Coronary artery (tissue), 2 donors: ENCODE measurements around the gene CILP.

Experiments
- DNase-seq: peaks from one replicate; pipeline ENCODE4 v3.0.0-alpha.2; 2017; ENCODE audit warnings: low spot score
- H3K27ac ChIP-seq, 2 donors: fragments of 200-600 bp; sonication (generic); one replicate each; pipeline ENCODE4 v1.5.1; 2016 to 2019
- H3K4me3 ChIP-seq: fragments of 200-600 bp; sonication (generic); 2 replicates; pipeline ENCODE4 v1.5.1; 2016; ENCODE audit warnings: mild to moderate bottlenecking, moderate library complexity
- CTCF ChIP-seq: fragments of 200-600 bp; sonication (generic); IDR thresholded peaks from one replicate; pipeline ENCODE4 v1.5.1; 2019; ENCODE audit warnings: antibody characterized with exemption

CILP gene

GRCh38 chr15:65222891-65223290, 11.6 kb upstream of the CILP start:
- DNase-seq: no peak
- Histone ChIP-seq H3K4me3 (no peak overlapping the region), H3K27ac (no peak overlapping the region)
- TF ChIP-seq CTCF: no peak

DNA sequence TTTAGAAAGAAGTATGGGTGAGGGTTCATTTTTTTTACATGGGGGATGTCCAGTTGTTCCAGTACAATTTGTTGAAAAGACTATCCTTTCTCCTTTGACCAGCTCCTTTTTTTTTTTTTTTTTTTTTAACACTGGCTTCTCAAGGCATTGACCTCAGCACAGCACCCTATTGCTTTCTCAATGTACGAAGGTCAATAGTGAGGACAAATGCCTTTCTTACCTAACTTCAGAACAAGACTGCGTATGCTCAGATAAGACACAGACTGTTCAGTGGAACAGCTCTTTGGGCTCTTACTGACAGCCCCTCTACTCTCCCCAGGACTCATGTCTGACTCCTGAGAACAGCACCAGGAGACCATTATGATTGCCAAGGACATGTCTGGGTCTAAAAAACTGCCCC, 10.4 kb upstream of the CILP start:
- DNase-seq: no peak
- Histone ChIP-seq H3K27ac (no peak overlapping the region), H3K4me3 (no peak overlapping the region)
- no peak for TF ChIP-seq CTCF

- no peak for TF ChIP-seq CTCF
- DNase-seq: no peak
- Histone ChIP-seq H3K27ac (no peak overlapping the region), H3K4me3 (no peak overlapping the region)
Observed at GRCh38 chr15:65219137-65219536, 7.9 kb upstream of the CILP start.

- DNase-seq: no peak
- no peak for TF ChIP-seq CTCF
- no peak overlapping the region for H3K27ac ChIP-seq
- H3K4me3 ChIP-seq: no peak overlapping the region
Observed at GRCh38 chr15:65217526-65218482, 6.5 kb upstream of the CILP start.

DNA sequence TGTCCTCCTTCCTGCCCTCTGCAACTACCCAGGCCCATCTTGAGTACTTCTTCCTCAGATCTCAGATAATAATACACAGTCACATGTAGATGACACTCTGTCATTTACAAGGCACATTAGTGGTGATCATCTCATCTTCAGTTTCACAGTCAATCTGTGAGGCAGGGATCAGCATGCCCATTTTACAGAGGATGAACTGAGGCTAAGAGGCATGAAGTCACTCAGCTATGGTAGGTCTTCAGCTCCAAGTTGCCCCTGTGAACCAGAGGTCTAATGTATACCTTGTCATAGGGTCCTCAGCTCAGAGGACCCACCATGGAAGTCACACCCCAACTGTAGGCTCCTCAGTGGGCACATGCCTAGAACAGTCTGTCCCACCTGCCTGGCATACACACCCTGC, 4.2 kb upstream of the CILP start:
- no peak for TF ChIP-seq CTCF
- no peak overlapping the region for H3K27ac ChIP-seq
- no peak for DNase-seq
- H3K4me3 ChIP-seq: no peak overlapping the region

- Histone ChIP-seq H3K27ac (no peak overlapping the region), H3K4me3 (no peak overlapping the region)
- no peak for TF ChIP-seq CTCF
- no peak for DNase-seq
Observed at GRCh38 chr15:65214010-65214409, 2.7 kb upstream of the CILP start.

GRCh38 chr15:65213241-65213640, 2.0 kb upstream of the CILP start:
- no peak for DNase-seq
- TF ChIP-seq CTCF: no peak
- no peak overlapping the region for H3K27ac ChIP-seq
- H3K4me3 ChIP-seq: no peak overlapping the region
